ENCODE data around the gene FBXO34.

FBXO34 gene

GRCh38 chr14:55228261-55228660, 43.0 kb upstream of the FBXO34 start:
- Histone ChIP-seq H3K9me3 (ENCODE audit: insufficient read depth, low read depth, low read length) (no peaks in the 10 kb centered on the region), H4K20me1 (ENCODE audit: insufficient read depth, low read length, poor library complexity, severe bottlenecking) (no peaks in the 10 kb centered on the region), H3K36me3 (ENCODE audit: insufficient read depth, low read length) (no peaks in the 10 kb centered on the region), H3K9me2 (replicated peaks; ENCODE audit: low read depth, low read length) (no peaks in the 10 kb centered on the region), H3K4me1 (ENCODE audit: insufficient read depth, low read length, poor library complexity, severe bottlenecking) (no peaks in the 10 kb centered on the region), H3K79me2 (ENCODE audit: insufficient read depth, low read length) (no peaks in the 10 kb centered on the region), H3K27me3 (ENCODE audit: insufficient read depth, low read length, poor library complexity, severe bottlenecking) (no peaks in the 10 kb centered on the region), H2AFZ (ENCODE audit: low read length) (no peak overlapping the region), H3F3A (ENCODE audit: low read depth) (no peaks in the 10 kb centered on the region), H3K9ac (ENCODE audit: low read depth, low read length, poor library complexity, severe bottlenecking) (no peak overlapping the region), H3K4me2 (ENCODE audit: low read depth, low read length, poor library complexity, severe bottlenecking) (no peak overlapping the region), H3K4me3 (ENCODE audit: low read length, poor library complexity, severe bottlenecking) (no peak overlapping the region)
- TF ChIP-seq CTCF (conservative IDR thresholded peaks at IDR 0.05; ENCODE audit: low read length) (no peak), EZH2phosphoT487 (IDR thresholded peaks at IDR 0.05; ENCODE audit: borderline replicate concordance) (no peak)

GRCh38 chr14:55233591-55233990, 37.6 kb upstream of the FBXO34 start:
- Histone ChIP-seq H3K4me2 (ENCODE audit: low read depth, low read length, poor library complexity, severe bottlenecking) (no peak overlapping the region), H4K20me1 (ENCODE audit: insufficient read depth, low read length, poor library complexity, severe bottlenecking) (no peaks in the 10 kb centered on the region), H3F3A (ENCODE audit: low read depth) (no peaks in the 10 kb centered on the region), H3K9ac (ENCODE audit: low read depth, low read length, poor library complexity, severe bottlenecking) (no peak overlapping the region), H3K9me3 (ENCODE audit: insufficient read depth, low read depth, low read length) (no peaks in the 10 kb centered on the region), H3K36me3 (ENCODE audit: insufficient read depth, low read length) (no peaks in the 10 kb centered on the region), H2AFZ (ENCODE audit: low read length) (no peak overlapping the region), H3K4me1 (ENCODE audit: insufficient read depth, low read length, poor library complexity, severe bottlenecking) (no peaks in the 10 kb centered on the region), H3K79me2 (ENCODE audit: insufficient read depth, low read length) (no peaks in the 10 kb centered on the region), H3K4me3 (ENCODE audit: low read length, poor library complexity, severe bottlenecking) (no peak overlapping the region), H3K27me3 (ENCODE audit: insufficient read depth, low read length, poor library complexity, severe bottlenecking) (peaks cover 7% of the 10 kb centered on the region), H3K9me2 (replicated peaks; ENCODE audit: low read depth, low read length) (no peaks in the 10 kb centered on the region)
- no peak for TF ChIP-seq EZH2phosphoT487 (IDR thresholded peaks at IDR 0.05; ENCODE audit: borderline replicate concordance)
- TF ChIP-seq CTCF (conservative IDR thresholded peaks at IDR 0.05; ENCODE audit: low read length), result no peak

- no peak overlapping the region for H3K9ac ChIP-seq (ENCODE audit: low read depth, low read length, poor library complexity, severe bottlenecking)
- H3F3A ChIP-seq (ENCODE audit: low read depth), result no peaks in the 10 kb centered on the region
- H2AFZ ChIP-seq (ENCODE audit: low read length), result no peak overlapping the region
- TF ChIP-seq CTCF (conservative IDR thresholded peaks at IDR 0.05; ENCODE audit: low read length) (no peak), EZH2phosphoT487 (IDR thresholded peaks at IDR 0.05; ENCODE audit: borderline replicate concordance) (no peak)
- H3K4me3 ChIP-seq (ENCODE audit: low read length, poor library complexity, severe bottlenecking), result no peak overlapping the region
- H3K4me2 ChIP-seq (ENCODE audit: low read depth, low read length, poor library complexity, severe bottlenecking), result no peak overlapping the region
- H3K36me3 ChIP-seq (ENCODE audit: insufficient read depth, low read length), result no peaks in the 10 kb centered on the region
- H4K20me1 ChIP-seq (ENCODE audit: insufficient read depth, low read length, poor library complexity, severe bottlenecking), result no peaks in the 10 kb centered on the region
- no peaks in the 10 kb centered on the region for H3K4me1 ChIP-seq (ENCODE audit: insufficient read depth, low read length, poor library complexity, severe bottlenecking)
- no peaks in the 10 kb centered on the region for H3K9me3 ChIP-seq (ENCODE audit: insufficient read depth, low read depth, low read length)
- no peaks in the 10 kb centered on the region for H3K79me2 ChIP-seq (ENCODE audit: insufficient read depth, low read length)
- H3K27me3 ChIP-seq (ENCODE audit: insufficient read depth, low read length, poor library complexity, severe bottlenecking), result peaks cover 7% of the 10 kb centered on the region
- no peaks in the 10 kb centered on the region for H3K9me2 ChIP-seq (replicated peaks; ENCODE audit: low read depth, low read length)
Observed at GRCh38 chr14:55238019-55238680, 33.1 kb upstream of the FBXO34 start.
